Epithelial cell of esophagus (primary cell): ENCODE data around the gene APOA5.
"Not testable (repeated sequence)": the region's sequence is repeated elsewhere in the genome, so short reads cannot be mapped to it uniquely, and the experiment has no call there.

Experiments
- DNase-seq: peaks from one replicate; pipeline ENCODE4 v3.0.0; 2010; ENCODE audit warnings: low read depth
- H3K4me3 ChIP-seq: 2 replicates; pipeline ENCODE4 v1.5.1; 2011; ENCODE audit warnings: mild to moderate bottlenecking, low read length, control low read depth
- CTCF ChIP-seq: IDR thresholded peaks from 2 replicates; pipeline ENCODE4 v1.5.1; 2011; ENCODE audit warnings: low read depth, mild to moderate bottlenecking, low read length, control low read depth, inconsistent platforms; ENCODE audit not compliant: insufficient read depth; ENCODE audit errors: missing control alignments

The APOA5 gene

GRCh38 chr11:116771935-116772334, 19.7 kb downstream of the APOA5 start:
- no peak for TF ChIP-seq CTCF
- H3K4me3 ChIP-seq: peak overlapping the region; percentile 76
- no peak for DNase-seq

- TF ChIP-seq CTCF: no peak
- DNase-seq: no peak
- no peak overlapping the region for H3K4me3 ChIP-seq
Measured at GRCh38 chr11:116762132-116762531, 29.5 kb downstream of the APOA5 start.

GRCh38 chr11:116756044-116756443, 35.6 kb downstream of the APOA5 start:
- not testable (repeated sequence) for DNase-seq

GRCh38 chr11:116750070-116750718, 41.5 kb downstream of the APOA5 start:
- DNase-seq: no peak
- no peak overlapping the region for H3K4me3 ChIP-seq
- no peak for TF ChIP-seq CTCF

More at GRCh38 chr11:116756044-116756443, 35.6 kb downstream of the APOA5 start:
- H3K4me3 ChIP-seq: not testable (repeated sequence)

GRCh38 chr11:116742104-116742503, 49.6 kb downstream of the APOA5 start:
- no peak for TF ChIP-seq CTCF
- DNase-seq: peak; percentile 27
- no peak overlapping the region for H3K4me3 ChIP-seq

- no peak for DNase-seq
- H3K4me3 ChIP-seq: no peak overlapping the region
- TF ChIP-seq CTCF: no peak
Measured at GRCh38 chr11:116740741-116741140, 50.9 kb downstream of the APOA5 start.
